Measurements from ENCODE around the gene PACSIN2. TPM values are rescaled to one million over a fixed set of nuclear protein-coding genes. Genes with fewer than 3 reads are reported as not detected.

PACSIN2 gene
- total and polyA plus RNA-seq, 2 of the 13 experiments (the other 11 are each of a cell fraction or from before 2014, with no cell fraction given), result 54.1 to 68.8 TPM

DNA sequence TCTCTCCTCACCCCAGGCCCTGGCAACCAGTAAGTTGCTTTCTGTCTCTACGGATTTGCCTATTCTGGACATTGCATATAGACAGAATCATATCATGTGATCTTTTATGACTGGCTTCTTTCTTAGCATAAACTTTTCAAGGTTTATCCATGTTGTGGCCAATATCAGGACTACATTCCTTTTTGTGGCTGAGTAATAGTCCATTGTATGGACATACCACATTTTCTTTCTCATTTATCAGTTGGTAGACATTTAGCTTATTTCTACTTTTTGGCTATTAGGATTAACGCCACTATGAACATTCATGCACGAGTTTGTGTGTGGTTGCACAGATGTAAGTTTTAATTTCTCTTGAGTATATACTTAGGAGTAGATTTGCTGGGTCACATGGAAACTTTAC is 193.6 kb downstream of the PACSIN2 start:
- H3K27me3 ChIP-seq (ENCODE audit: control insufficient read depth in 1 of 2, insufficient read depth in 2 of 2, low read length in 2 of 2), result no peaks in the 10 kb centered on the region
- 95% methylated on average over 3 of the region's 3 CpGs for WGBS (ENCODE audit: low lambda C conversion rate)
- H3K9me3 ChIP-seq (ENCODE audit: low read length), result no peaks in the 10 kb centered on the region
- ATAC-seq (no peak), FAIRE-seq (no peak), DNase-seq (ENCODE audit: low spot score) (no peak)
- no peak overlapping the region for H3K4me2 ChIP-seq (ENCODE audit: low read depth, low read length)
- H3K27ac ChIP-seq (ENCODE audit: extremely low read length, insufficient read depth, low read length), result no peak overlapping the region
- H3K4me3 ChIP-seq (replicated peaks in 1 of 3; ENCODE audit: insufficient read depth in 1 of 3, low read depth in 2 of 3, low read length in 3 of 3), result no peak overlapping the region
- intact Hi-C loops (cut with micrococcal nuclease; ENCODE audit: unreplicated experiment) (no loop called here), in situ Hi-C loops (cut with HindIII; ENCODE audit: extremely low pct_ligation_motif_present, low pct_unique_long_range_greater_than_20kb) (no loop called here)
- TSS peak; percentile 25 for BruUV-seq (replicated peaks)
- no peak overlapping the region for H2AFZ ChIP-seq (ENCODE audit: low read length)
- no peaks in the 10 kb centered on the region for H3K79me2 ChIP-seq (ENCODE audit: insufficient read depth, low read length)
- no peaks in the 10 kb centered on the region for H4K20me1 ChIP-seq (ENCODE audit: insufficient read depth, low read length)
- no peaks in the 10 kb centered on the region for H3K4me1 ChIP-seq (ENCODE audit: insufficient read depth, low read length)
- H3K9ac ChIP-seq (ENCODE audit: insufficient read depth, low read depth, low read length), result no peak overlapping the region
- peaks cover 6 to 31% of the 10 kb centered on the region in 2 experiments for H3K36me3 ChIP-seq (replicated peaks in 1 of 2; ENCODE audit: control insufficient read depth in 1 of 2, insufficient read depth in 2 of 2, low read length in 2 of 2)
- TF ChIP-seq ZNF350 (CRISPR knock-in tag; IDR thresholded peaks at IDR 0.05; ENCODE audit: borderline replicate concordance, low read depth) (no peak), ISL2 (CRISPR knock-in tag; IDR thresholded peaks at IDR 0.05) (no peak), MIER2 (CRISPR knock-in tag; IDR thresholded peaks at IDR 0.05) (no peak), SNAI1 (CRISPR knock-in tag; IDR thresholded peaks at IDR 0.05; ENCODE audit: borderline replicate concordance) (no peak), ZFP36 (IDR thresholded peaks at IDR 0.05; ENCODE audit: borderline replicate concordance, low read depth, low read length, partially characterized antibody) (no peak), TCF7 (IDR thresholded peaks at IDR 0.05; ENCODE audit: low read depth) (no peak), ZSCAN12 (CRISPR knock-in tag; IDR thresholded peaks at IDR 0.05) (no peak), ATF7-NPFF (CRISPR knock-in tag; IDR thresholded peaks at IDR 0.05; ENCODE audit: low read depth) (no peak)
- TF ChIP-seq, protein P1, sequence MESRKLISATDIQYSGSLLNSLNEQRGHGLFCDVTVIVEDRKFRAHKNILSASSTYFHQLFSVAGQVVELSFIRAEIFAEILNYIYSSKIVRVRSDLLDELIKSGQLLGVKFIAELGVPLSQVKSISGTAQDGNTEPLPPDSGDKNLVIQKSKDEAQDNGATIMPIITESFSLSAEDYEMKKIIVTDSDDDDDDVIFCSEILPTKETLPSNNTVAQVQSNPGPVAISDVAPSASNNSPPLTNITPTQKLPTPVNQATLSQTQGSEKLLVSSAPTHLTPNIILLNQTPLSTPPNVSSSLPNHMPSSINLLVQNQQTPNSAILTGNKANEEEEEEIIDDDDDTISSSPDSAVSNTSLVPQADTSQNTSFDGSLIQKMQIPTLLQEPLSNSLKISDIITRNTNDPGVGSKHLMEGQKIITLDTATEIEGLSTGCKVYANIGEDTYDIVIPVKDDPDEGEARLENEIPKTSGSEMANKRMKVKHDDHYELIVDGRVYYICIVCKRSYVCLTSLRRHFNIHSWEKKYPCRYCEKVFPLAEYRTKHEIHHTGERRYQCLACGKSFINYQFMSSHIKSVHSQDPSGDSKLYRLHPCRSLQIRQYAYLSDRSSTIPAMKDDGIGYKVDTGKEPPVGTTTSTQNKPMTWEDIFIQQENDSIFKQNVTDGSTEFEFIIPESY (CRISPR knock-in tag; IDR thresholded peaks at IDR 0.05), result no peak
- TF ChIP-seq, protein P2, sequence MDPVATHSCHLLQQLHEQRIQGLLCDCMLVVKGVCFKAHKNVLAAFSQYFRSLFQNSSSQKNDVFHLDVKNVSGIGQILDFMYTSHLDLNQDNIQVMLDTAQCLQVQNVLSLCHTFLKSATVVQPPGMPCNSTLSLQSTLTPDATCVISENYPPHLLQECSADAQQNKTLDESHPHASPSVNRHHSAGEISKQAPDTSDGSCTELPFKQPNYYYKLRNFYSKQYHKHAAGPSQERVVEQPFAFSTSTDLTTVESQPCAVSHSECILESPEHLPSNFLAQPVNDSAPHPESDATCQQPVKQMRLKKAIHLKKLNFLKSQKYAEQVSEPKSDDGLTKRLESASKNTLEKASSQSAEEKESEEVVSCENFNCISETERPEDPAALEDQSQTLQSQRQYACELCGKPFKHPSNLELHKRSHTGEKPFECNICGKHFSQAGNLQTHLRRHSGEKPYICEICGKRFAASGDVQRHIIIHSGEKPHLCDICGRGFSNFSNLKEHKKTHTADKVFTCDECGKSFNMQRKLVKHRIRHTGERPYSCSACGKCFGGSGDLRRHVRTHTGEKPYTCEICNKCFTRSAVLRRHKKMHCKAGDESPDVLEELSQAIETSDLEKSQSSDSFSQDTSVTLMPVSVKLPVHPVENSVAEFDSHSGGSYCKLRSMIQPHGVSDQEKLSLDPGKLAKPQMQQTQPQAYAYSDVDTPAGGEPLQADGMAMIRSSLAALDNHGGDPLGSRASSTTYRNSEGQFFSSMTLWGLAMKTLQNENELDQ (CRISPR knock-in tag; IDR thresholded peaks at IDR 0.05; ENCODE audit: borderline replicate concordance), result no peak
- TF ChIP-seq, protein P3, sequence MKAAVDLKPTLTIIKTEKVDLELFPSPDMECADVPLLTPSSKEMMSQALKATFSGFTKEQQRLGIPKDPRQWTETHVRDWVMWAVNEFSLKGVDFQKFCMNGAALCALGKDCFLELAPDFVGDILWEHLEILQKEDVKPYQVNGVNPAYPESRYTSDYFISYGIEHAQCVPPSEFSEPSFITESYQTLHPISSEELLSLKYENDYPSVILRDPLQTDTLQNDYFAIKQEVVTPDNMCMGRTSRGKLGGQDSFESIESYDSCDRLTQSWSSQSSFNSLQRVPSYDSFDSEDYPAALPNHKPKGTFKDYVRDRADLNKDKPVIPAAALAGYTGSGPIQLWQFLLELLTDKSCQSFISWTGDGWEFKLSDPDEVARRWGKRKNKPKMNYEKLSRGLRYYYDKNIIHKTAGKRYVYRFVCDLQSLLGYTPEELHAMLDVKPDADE (CRISPR knock-in tag; IDR thresholded peaks at IDR 0.05), result no peak
- ChIA-PET CTCF (ENCODE audit: low intra/inter-chr PET ratio, low total read pairs) (interaction anchor here (2.4 kb wide), 1 partner anchor 42 kb away, joined by 8 read pairs; no protein-coding TSS in a partner anchor), POLR2A (no interaction called here)
